ENCODE data around the gene GRAPL. TPM values are rescaled to one million over a fixed set of nuclear protein-coding genes. Genes with fewer than 3 reads are reported as not detected.
"Not testable (repeated sequence)": the region's sequence is repeated elsewhere in the genome, so short reads cannot be mapped to it uniquely, and the experiment has no call there.

The GRAPL gene
- total and polyA plus RNA-seq, 2 donors = 1.2 to 2.6 TPM

GRCh38 chr17:19189781-19190405 lies 62.5 kb downstream of the GRAPL start:
- H3K36me3 ChIP-seq (ENCODE audit: insufficient read depth); H3K27ac ChIP-seq (ENCODE audit: low read depth); H3K4me3 ChIP-seq (ENCODE audit: low read depth, low read length); DNase-seq (ENCODE audit: extremely low spot score); H3K4me1 ChIP-seq (ENCODE audit: insufficient read depth): not testable (repeated sequence)
- no CpG with 5 or more reads among the region's 36 CpGs for WGBS

- 0% methylated on average over 10 of the region's 33 CpGs for WGBS
- not testable (repeated sequence) for H3K36me3 ChIP-seq (ENCODE audit: insufficient read depth); DNase-seq (ENCODE audit: extremely low spot score); H3K4me3 ChIP-seq (ENCODE audit: low read depth, low read length); H3K4me1 ChIP-seq (ENCODE audit: insufficient read depth); H3K27ac ChIP-seq (ENCODE audit: low read depth)
Observed at GRCh38 chr17:19196382-19197204, 69.2 kb downstream of the GRAPL start.

GRCh38 chr17:19202448-19202847 lies 75.1 kb downstream of the GRAPL start:
- not testable (repeated sequence) for H3K4me1 ChIP-seq (ENCODE audit: insufficient read depth); H3K4me3 ChIP-seq (ENCODE audit: low read depth, low read length); H3K36me3 ChIP-seq (ENCODE audit: insufficient read depth); H3K27ac ChIP-seq (ENCODE audit: low read depth); DNase-seq (ENCODE audit: extremely low spot score)
- no CpG with 5 or more reads among the region's 20 CpGs for WGBS

GRCh38 chr17:19203429-19203828 lies 76.0 kb downstream of the GRAPL start:
- WGBS = no CpG with 5 or more reads among the region's 3 CpGs
- not testable (repeated sequence) for DNase-seq (ENCODE audit: extremely low spot score); H3K4me1 ChIP-seq (ENCODE audit: insufficient read depth); H3K4me3 ChIP-seq (ENCODE audit: low read depth, low read length); H3K27ac ChIP-seq (ENCODE audit: low read depth); H3K36me3 ChIP-seq (ENCODE audit: insufficient read depth)

Other genes starting within 250 kb of the GRAPL start
- not detected for gene SLC5A10, start 175.4 kb upstream of the GRAPL start, total RNA-seq
- 0.05 TPM for gene SLC5A10, start 175.4 kb upstream of the GRAPL start, polyA plus RNA-seq
- gene FAM83G, start 122.8 kb upstream of the GRAPL start, total RNA-seq = 1.0 TPM
- gene FAM83G, start 122.8 kb upstream of the GRAPL start, polyA plus RNA-seq = 2.9 TPM
- 4.5 TPM for gene GRAP, start 80.6 kb upstream of the GRAPL start, total RNA-seq
- 4.2 TPM for gene GRAP, start 80.6 kb upstream of the GRAPL start, polyA plus RNA-seq
- gene EPN2, start 109.8 kb downstream of the GRAPL start, total RNA-seq = 40.3 TPM
- 46.2 TPM for gene EPN2, start 109.8 kb downstream of the GRAPL start, polyA plus RNA-seq
- gene B9D1, start 235.1 kb downstream of the GRAPL start, total RNA-seq = 14.5 TPM
- 14.4 TPM for gene B9D1, start 235.1 kb downstream of the GRAPL start, polyA plus RNA-seq